ENCODE data around the gene RPL34.

DNA sequence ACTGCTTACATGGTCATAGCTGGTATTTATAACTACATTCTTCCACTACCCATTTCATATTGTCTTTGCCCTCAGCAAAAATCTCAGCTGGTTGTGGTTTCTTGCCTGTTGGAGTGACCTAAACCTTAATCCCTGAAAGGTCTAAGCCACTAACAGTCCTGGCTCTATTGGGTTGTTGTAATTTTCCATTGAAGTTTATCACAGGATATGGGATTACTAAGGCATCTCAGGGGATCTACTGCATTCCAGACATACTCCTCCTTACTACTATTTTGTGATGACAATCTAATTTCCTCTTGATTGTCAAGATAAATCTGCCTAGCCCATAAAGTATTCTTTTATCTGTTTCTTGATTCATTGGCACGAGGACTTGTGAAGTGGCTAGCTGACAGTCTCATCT lies 23.9 kb downstream of the RPL34 start:
- TF ChIP-seq, protein P1, sequence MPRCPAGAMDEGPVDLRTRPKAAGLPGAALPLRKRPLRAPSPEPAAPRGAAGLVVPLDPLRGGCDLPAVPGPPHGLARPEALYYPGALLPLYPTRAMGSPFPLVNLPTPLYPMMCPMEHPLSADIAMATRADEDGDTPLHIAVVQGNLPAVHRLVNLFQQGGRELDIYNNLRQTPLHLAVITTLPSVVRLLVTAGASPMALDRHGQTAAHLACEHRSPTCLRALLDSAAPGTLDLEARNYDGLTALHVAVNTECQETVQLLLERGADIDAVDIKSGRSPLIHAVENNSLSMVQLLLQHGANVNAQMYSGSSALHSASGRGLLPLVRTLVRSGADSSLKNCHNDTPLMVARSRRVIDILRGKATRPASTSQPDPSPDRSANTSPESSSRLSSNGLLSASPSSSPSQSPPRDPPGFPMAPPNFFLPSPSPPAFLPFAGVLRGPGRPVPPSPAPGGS (IDR thresholded peaks at IDR 0.05), result no peak
- TF ChIP-seq HOXA7 (CRISPR knock-in tag; IDR thresholded peaks at IDR 0.05) (no peak), KDM1A (IDR thresholded peaks at IDR 0.05; ENCODE audit: low read depth) (no peak), POLR2AphosphoS2 (conservative IDR thresholded peaks at IDR 0.05; ENCODE audit: low read length) (no peak), RFX5 (IDR thresholded peaks at IDR 0.05) (no peak), RARB (CRISPR knock-in tag; IDR thresholded peaks at IDR 0.05) (no peak), CHD2 (IDR thresholded peaks at IDR 0.05; ENCODE audit: low read length, partially characterized antibody) (no peak), JUN (IDR thresholded peaks at IDR 0.05) (no peak)
- TF ChIP-seq, protein P2, sequence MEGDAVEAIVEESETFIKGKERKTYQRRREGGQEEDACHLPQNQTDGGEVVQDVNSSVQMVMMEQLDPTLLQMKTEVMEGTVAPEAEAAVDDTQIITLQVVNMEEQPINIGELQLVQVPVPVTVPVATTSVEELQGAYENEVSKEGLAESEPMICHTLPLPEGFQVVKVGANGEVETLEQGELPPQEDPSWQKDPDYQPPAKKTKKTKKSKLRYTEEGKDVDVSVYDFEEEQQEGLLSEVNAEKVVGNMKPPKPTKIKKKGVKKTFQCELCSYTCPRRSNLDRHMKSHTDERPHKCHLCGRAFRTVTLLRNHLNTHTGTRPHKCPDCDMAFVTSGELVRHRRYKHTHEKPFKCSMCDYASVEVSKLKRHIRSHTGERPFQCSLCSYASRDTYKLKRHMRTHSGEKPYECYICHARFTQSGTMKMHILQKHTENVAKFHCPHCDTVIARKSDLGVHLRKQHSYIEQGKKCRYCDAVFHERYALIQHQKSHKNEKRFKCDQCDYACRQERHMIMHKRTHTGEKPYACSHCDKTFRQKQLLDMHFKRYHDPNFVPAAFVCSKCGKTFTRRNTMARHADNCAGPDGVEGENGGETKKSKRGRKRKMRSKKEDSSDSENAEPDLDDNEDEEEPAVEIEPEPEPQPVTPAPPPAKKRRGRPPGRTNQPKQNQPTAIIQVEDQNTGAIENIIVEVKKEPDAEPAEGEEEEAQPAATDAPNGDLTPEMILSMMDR (IDR thresholded peaks at IDR 0.05), result no peak
- TF ChIP-seq, protein P3, sequence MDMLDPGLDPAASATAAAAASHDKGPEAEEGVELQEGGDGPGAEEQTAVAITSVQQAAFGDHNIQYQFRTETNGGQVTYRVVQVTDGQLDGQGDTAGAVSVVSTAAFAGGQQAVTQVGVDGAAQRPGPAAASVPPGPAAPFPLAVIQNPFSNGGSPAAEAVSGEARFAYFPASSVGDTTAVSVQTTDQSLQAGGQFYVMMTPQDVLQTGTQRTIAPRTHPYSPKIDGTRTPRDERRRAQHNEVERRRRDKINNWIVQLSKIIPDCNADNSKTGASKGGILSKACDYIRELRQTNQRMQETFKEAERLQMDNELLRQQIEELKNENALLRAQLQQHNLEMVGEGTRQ (IDR thresholded peaks at IDR 0.05), result no peak

All from A549 (cell line).